Mammary epithelial cell (primary cell): ENCODE data around the gene SORBS2.

ENCODE experiments used
- EZH2 ChIP-seq: IDR thresholded peaks from 2 replicates; pipeline ENCODE4 v1.6.1; 2012; ENCODE audit warnings: low read length, inconsistent platforms, borderline replicate concordance
- TF ChIP-seq, protein P1 (sequence below), 2 donors: IDR thresholded peaks in 1 of 2; conservative IDR thresholded peaks in 1 of 2; 2 replicates each; pipeline ENCODE4 v1.5.1; 2011 to 2012; ENCODE audit warnings: inconsistent platforms in 2 of 2, low read length in 2 of 2, mild to moderate bottlenecking in 2 of 2, control low read depth in 1 of 2, low read depth in 1 of 2; ENCODE audit not compliant: insufficient read depth in 1 of 2; ENCODE audit errors: extremely low read depth in 1 of 2

GRCh38 chr4:185833055-185833598 is 21.1 kb upstream of the SORBS2 start:
- TF ChIP-seq, protein P1, sequence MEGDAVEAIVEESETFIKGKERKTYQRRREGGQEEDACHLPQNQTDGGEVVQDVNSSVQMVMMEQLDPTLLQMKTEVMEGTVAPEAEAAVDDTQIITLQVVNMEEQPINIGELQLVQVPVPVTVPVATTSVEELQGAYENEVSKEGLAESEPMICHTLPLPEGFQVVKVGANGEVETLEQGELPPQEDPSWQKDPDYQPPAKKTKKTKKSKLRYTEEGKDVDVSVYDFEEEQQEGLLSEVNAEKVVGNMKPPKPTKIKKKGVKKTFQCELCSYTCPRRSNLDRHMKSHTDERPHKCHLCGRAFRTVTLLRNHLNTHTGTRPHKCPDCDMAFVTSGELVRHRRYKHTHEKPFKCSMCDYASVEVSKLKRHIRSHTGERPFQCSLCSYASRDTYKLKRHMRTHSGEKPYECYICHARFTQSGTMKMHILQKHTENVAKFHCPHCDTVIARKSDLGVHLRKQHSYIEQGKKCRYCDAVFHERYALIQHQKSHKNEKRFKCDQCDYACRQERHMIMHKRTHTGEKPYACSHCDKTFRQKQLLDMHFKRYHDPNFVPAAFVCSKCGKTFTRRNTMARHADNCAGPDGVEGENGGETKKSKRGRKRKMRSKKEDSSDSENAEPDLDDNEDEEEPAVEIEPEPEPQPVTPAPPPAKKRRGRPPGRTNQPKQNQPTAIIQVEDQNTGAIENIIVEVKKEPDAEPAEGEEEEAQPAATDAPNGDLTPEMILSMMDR (conservative IDR thresholded peaks at IDR 0.05 in 1 of 2, IDR thresholded peaks at IDR 0.05 in 1 of 2; ENCODE audit: extremely low read depth in 1 of 2, insufficient read depth in 1 of 2, low read depth in 1 of 2, low read length in 2 of 2): no peak
- no peak for TF ChIP-seq EZH2
